ENCODE data around the gene MEOX1.
A peak's percentile ranks its signal among the peaks of the same experiment; 100 is the strongest.

DNA sequence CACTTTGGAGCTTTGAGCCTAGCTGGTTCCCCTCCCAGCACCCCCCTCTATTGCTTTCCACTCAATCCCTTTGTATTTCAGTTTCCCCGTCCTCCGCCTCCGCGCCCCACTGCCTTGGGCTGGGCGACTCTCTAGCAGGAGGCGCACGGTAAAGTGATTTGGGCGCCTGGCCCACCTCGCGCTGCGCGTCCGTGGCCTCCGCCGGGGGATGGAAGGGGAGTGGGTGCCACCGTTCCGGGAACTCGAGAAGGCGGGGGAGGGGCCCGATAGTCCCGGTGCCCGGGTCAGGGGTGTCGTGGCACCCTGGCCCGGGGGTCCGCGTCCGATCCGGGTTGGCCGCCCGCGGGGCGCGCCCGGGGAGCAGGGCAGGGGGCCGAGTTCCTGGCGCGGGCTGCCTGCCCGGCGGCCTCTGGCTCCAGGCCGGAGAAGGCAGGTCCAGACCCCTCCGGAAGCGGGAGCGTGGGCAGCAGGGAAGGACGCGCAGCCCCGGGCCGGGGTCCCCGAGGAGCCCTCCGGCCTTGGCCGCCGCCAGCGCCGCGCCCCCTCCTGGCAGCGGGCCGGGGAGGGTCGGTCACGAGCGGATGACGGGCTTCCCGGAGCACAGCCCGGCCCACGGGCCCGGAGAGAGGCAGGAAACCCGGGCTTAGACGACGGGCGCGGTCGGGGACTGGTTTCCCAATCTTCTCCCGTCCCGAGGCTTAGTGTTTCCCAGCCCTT lies 15.8 kb downstream of the MEOX1 start:
- TF ChIP-seq MAFK (IDR thresholded peaks at IDR 0.05; ENCODE audit: low read depth, low read length), result no peak
- no peak for TF ChIP-seq CTCF (conservative IDR thresholded peaks at IDR 0.05; ENCODE audit: low read depth, low read length)
- TF ChIP-seq RAD21 (IDR thresholded peaks at IDR 0.05; ENCODE audit: low read length), result no peak
- TF ChIP-seq FOS (IDR thresholded peaks at IDR 0.05; ENCODE audit: low read depth, low read length), result no peak
- TF ChIP-seq BHLHE40 (IDR thresholded peaks at IDR 0.05; ENCODE audit: low read depth, low read length), result peak; percentile 41; the same call in 1 of the 2 replicates

Measured in IMR-90 (cell line).